Measurements from ENCODE around the gene SLC25A25. TPM values are rescaled to one million over a fixed set of nuclear protein-coding genes. Genes with fewer than 3 reads are reported as not detected.

The SLC25A25 gene
- total RNA-seq, 4 donors from 2014 or later: 21.9 to 42.0 (median 30.8) TPM

- Histone ChIP-seq H3K27ac (peak overlapping the region; percentile 51 to 93 (median 89)), H3K4me3 (replicated peaks in 1 of 3) (no peak overlapping the region), H3K4me1 (peaks cover 73 to 80% of the 10 kb centered on the region in 2 donors), H3K36me3 (no peaks in the 10 kb centered on the region), H3K9me3 (no peaks in the 10 kb centered on the region), H3K27me3 (no peaks in the 10 kb centered on the region)
- no peak for DNase-seq
- intact Hi-C loops (cut with DNase I): no loop called here
- TF ChIP-seq CTCF (IDR thresholded peaks at IDR 0.05) (no peak), POLR2A (IDR thresholded peaks at IDR 0.05) (no peak)
- WGBS, 2 donors: 83 to 84% methylated on average over 7 of the region's 7 CpGs
Measured at GRCh38 chr9:128077847-128078503, 9.9 kb downstream of the SLC25A25 start.

GRCh38 chr9:128078504-128079434, 10.7 kb downstream of the SLC25A25 start:
- no peak overlapping the region for H3K4me3 ChIP-seq (replicated peaks in 1 of 3)

GRCh38 chr9:128080206-128080605, 12.2 kb downstream of the SLC25A25 start:
- Histone ChIP-seq H3K4me1 (peaks cover 53 to 65% of the 10 kb centered on the region in 2 donors), H3K36me3 (no peaks in the 10 kb centered on the region), H3K9me3 (no peaks in the 10 kb centered on the region), H3K27me3 (no peaks in the 10 kb centered on the region), H3K4me3 (replicated peaks in 1 of 3) (no peak overlapping the region), H3K27ac (peak overlapping the region; percentile 64 to 93 (median 89))
- intact Hi-C loops (cut with DNase I): no loop called here
- no peak for TF ChIP-seq CTCF (IDR thresholded peaks at IDR 0.05)
- no peak for TF ChIP-seq POLR2A (IDR thresholded peaks at IDR 0.05)
- DNase-seq: no peak
- 93 to 97% methylated on average over 5 of the region's 5 CpGs for WGBS, 2 donors

More at GRCh38 chr9:128078504-128079434, 10.7 kb downstream of the SLC25A25 start:
- Histone ChIP-seq H3K36me3 (no peaks in the 10 kb centered on the region), H3K4me1 (peaks cover 65 to 75% of the 10 kb centered on the region in 2 donors), H3K9me3 (no peaks in the 10 kb centered on the region), H3K27me3 (no peaks in the 10 kb centered on the region), H3K27ac (peak overlapping the region; percentile 51 to 93 (median 89))
- TF ChIP-seq CTCF (IDR thresholded peaks at IDR 0.05) (no peak), POLR2A (IDR thresholded peaks at IDR 0.05) (no peak)
- DNase-seq: peak; percentile 31 to 37
- intact Hi-C loops (cut with DNase I): no loop called here
- WGBS, 2 donors: 42 to 50% methylated on average over 11 of the region's 11 CpGs

- Histone ChIP-seq H3K36me3 (no peaks in the 10 kb centered on the region), H3K4me1 (peaks cover 56 to 59% of the 10 kb centered on the region in 2 donors), H3K9me3 (no peaks in the 10 kb centered on the region), H3K27ac (peak overlapping the region; percentile 64 to 93 (median 89)), H3K27me3 (no peaks in the 10 kb centered on the region), H3K4me3 (replicated peaks in 1 of 3) (no peak overlapping the region)
- intact Hi-C loops (cut with DNase I): no loop called here
- DNase-seq: peak; percentile 64 to 68
- TF ChIP-seq CTCF (IDR thresholded peaks at IDR 0.05) (no peak), POLR2A (IDR thresholded peaks at IDR 0.05) (peak in 1 of 2 donors; percentile 44)
- 5 to 21% methylated on average over 3 of the region's 3 CpGs for WGBS, 2 donors
Measured at GRCh38 chr9:128081056-128081455, 13.0 kb downstream of the SLC25A25 start.
